Right hindlimb (tissue), 1 donor: ENCODE data around the gene NUMA1.

Experiments
- DNase-seq: peaks from one replicate; pipeline ENCODE4 v3.0.0-alpha.2; 2018

Gene NUMA1

GRCh38 chr11:71962428-71963038 is 117.8 kb downstream of the NUMA1 start:
- DNase-seq = no peak

GRCh38 chr11:71955898-71956456 is 124.4 kb downstream of the NUMA1 start:
- no peak for DNase-seq
